ENCODE measurements around the gene RCE1. TPM values are rescaled to one million over a fixed set of nuclear protein-coding genes. Genes with fewer than 3 reads are reported as not detected.
A peak's percentile ranks its signal among the peaks of the same experiment; 100 is the strongest.

RCE1 gene
- total and polyA plus RNA-seq, 8 donors = 16.4 to 22.7 (median 20.3) TPM

- ATAC-seq (no peak), DNase-seq (no peak)
- Histone ChIP-seq H3K27ac (no peak overlapping the region), H3K9me3 (no peaks in the 10 kb centered on the region), H3K4me1 (peaks cover 0 to 7% of the 10 kb centered on the region in 2 donors), H3K36me3 (peaks cover 0 to 9% of the 10 kb centered on the region in 2 donors), H3K4me3 (no peak overlapping the region), H3K27me3 (no peaks in the 10 kb centered on the region)
- intact Hi-C loops (cut with DNase I) = no loop called here
- TF ChIP-seq, protein P1, sequence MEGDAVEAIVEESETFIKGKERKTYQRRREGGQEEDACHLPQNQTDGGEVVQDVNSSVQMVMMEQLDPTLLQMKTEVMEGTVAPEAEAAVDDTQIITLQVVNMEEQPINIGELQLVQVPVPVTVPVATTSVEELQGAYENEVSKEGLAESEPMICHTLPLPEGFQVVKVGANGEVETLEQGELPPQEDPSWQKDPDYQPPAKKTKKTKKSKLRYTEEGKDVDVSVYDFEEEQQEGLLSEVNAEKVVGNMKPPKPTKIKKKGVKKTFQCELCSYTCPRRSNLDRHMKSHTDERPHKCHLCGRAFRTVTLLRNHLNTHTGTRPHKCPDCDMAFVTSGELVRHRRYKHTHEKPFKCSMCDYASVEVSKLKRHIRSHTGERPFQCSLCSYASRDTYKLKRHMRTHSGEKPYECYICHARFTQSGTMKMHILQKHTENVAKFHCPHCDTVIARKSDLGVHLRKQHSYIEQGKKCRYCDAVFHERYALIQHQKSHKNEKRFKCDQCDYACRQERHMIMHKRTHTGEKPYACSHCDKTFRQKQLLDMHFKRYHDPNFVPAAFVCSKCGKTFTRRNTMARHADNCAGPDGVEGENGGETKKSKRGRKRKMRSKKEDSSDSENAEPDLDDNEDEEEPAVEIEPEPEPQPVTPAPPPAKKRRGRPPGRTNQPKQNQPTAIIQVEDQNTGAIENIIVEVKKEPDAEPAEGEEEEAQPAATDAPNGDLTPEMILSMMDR (IDR thresholded peaks at IDR 0.05) = no peak
Observed at GRCh38 chr11:66864172-66864901, 21.1 kb downstream of the RCE1 start.

GRCh38 chr11:66864924-66865697, 21.9 kb downstream of the RCE1 start:
- DNase-seq (no peak), ATAC-seq (no peak)
- Histone ChIP-seq H3K9me3 (no peaks in the 10 kb centered on the region), H3K27ac (no peak overlapping the region), H3K27me3 (no peaks in the 10 kb centered on the region), H3K36me3 (peaks cover 0 to 1% of the 10 kb centered on the region in 2 donors), H3K4me3 (no peak overlapping the region), H3K4me1 (peaks cover 0 to 7% of the 10 kb centered on the region in 2 donors)
- TF ChIP-seq, protein P1 (IDR thresholded peaks at IDR 0.05) = no peak
- intact Hi-C loops (cut with DNase I) = no loop called here

- H3K27ac ChIP-seq = no peak overlapping the region
- no peak for DNase-seq
- TF ChIP-seq, protein P1 (IDR thresholded peaks at IDR 0.05) = no peak
- intact Hi-C loops (cut with DNase I) = no loop called here
- H3K4me1 ChIP-seq = peaks cover 0 to 7% of the 10 kb centered on the region in 2 donors
- H3K27me3 ChIP-seq = no peaks in the 10 kb centered on the region
- no peak for ATAC-seq
- H3K9me3 ChIP-seq = no peaks in the 10 kb centered on the region
- no peak overlapping the region for H3K4me3 ChIP-seq
- H3K36me3 ChIP-seq = peaks cover 0 to 7% of the 10 kb centered on the region in 2 donors
Observed at GRCh38 chr11:66866007-66866406, 22.8 kb downstream of the RCE1 start.

DNA sequence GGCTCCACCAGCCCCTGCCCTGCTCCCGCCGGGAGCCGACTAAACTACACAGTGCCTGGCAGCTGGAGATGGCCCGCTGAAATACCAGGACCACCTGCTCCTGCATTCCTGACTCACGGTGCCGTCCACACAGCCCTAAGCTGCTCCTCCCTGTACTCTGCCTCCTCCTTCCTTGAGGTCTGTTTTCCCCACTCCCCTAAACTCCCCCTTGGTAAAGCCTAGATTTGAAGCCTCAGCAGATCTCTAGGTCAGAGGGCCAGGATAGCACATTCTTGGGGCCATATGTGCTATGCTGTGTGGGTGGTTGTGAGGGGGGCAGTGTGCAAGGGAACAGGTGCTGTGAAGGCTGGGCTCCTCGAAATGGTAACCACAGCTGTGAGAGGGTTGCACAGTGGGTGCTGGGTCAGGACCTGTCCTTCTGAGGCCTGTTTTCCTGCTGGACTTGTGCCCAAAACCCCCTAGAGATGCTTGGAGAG, 23.3 kb downstream of the RCE1 start:
- Histone ChIP-seq H3K27ac (no peak overlapping the region), H3K36me3 (peaks cover 0 to 8% of the 10 kb centered on the region in 2 donors), H3K27me3 (no peaks in the 10 kb centered on the region), H3K4me1 (peaks cover 0 to 7% of the 10 kb centered on the region in 2 donors), H3K4me3 (no peak overlapping the region), H3K9me3 (no peaks in the 10 kb centered on the region)
- intact Hi-C loops (cut with DNase I) = no loop called here
- DNase-seq (no peak), ATAC-seq (no peak)
- TF ChIP-seq, protein P1 (IDR thresholded peaks at IDR 0.05) = no peak

DNA sequence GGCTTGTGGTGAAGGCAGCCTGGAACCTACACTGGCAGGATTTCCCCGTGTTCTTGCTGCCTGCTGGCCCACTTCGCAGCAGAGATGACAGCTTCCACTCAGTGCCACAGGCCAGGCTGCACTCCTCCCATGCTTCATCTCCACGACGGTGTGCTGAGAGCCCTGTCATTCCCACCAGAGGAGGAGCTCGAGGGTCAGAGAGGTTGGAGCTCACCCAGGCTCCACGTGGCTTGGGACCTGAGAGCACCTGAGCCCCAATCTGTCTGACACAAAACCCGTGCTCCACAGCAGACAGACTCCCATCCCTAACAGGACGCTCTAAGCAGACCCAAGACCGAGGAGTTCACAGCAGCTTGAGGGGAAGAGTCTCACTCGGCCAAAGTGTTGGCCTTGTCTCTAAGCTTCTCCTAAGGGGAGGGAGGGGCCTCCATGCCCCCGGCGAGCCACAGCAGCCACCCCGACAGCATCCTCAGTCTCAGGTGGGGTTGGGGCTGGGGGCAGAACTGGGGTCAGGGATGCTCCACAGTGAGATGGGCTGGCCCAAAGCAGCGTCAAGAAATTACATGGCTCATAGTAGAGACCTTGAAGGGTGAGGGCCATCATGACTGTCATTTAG, 24.3 kb downstream of the RCE1 start:
- intact Hi-C loops (cut with DNase I) = no loop called here
- no peak for ATAC-seq
- H3K27ac ChIP-seq = no peak overlapping the region
- TF ChIP-seq, protein P1 (IDR thresholded peaks at IDR 0.05) = no peak
- H3K4me3 ChIP-seq = no peak overlapping the region
- peaks cover 0 to 8% of the 10 kb centered on the region in 2 donors for H3K36me3 ChIP-seq
- peak in 1 of 4 donors; percentile 35 for DNase-seq
- no peaks in the 10 kb centered on the region for H3K9me3 ChIP-seq
- H3K27me3 ChIP-seq = no peaks in the 10 kb centered on the region
- peaks cover 0 to 7% of the 10 kb centered on the region in 2 donors for H3K4me1 ChIP-seq

Data from left lung (tissue), 10 donors.